Activated T-cell treated with anti-CD3 and anti-CD28 coated beads for 24 hours (primary cell): ENCODE measurements around the gene EPG5.

ENCODE experiments used
- DNase-seq: peaks from one replicate; pipeline ENCODE4 v3.0.0-alpha.2; 2020; ENCODE audit warnings: low read depth

Gene EPG5

GRCh38 chr18:45801416-45802004 lies 165.6 kb downstream of the EPG5 start:
- no peak for DNase-seq
